HL-60 (cell line): ENCODE data around the gene SVBP.

ENCODE experiments used
- DNase-seq, 2 experiments: peaks; one replicate each; pipeline ENCODE4 v3.0.0-alpha.2; 2010 to 2020; ENCODE audit warnings: low read depth in 1 of 2, low spot score in 1 of 2
- H3K27ac ChIP-seq: fragments of 250-450 bp; sonication (Bioruptor Pico); replicated peaks from 2 replicates; pipeline ENCODE4 v1.5.1; 2020; ENCODE audit warnings: mild to moderate bottlenecking, moderate library complexity
- H3K27me3 ChIP-seq: fragments of 250-450 bp; sonication (Bioruptor Pico); 2 replicates; pipeline ENCODE4 v1.5.1; 2021; ENCODE audit warnings: mild to moderate bottlenecking, moderate library complexity; ENCODE audit not compliant: insufficient read depth, poor library complexity, severe bottlenecking
- H3K4me3 ChIP-seq: replicated peaks from 2 replicates; pipeline ENCODE4 v1.5.1; 2011; ENCODE audit warnings: mild to moderate bottlenecking, control low read depth, low read length; ENCODE audit not compliant: insufficient read depth
- CTCF ChIP-seq: IDR thresholded peaks from one replicate; pipeline ENCODE4 v1.5.1; 2011; ENCODE audit warnings: low read length, control low read depth, inconsistent platforms; ENCODE audit not compliant: insufficient read depth
- GABPA ChIP-seq: IDR thresholded peaks from 2 replicates; pipeline ENCODE4 v1.6.1; 2012; ENCODE audit warnings: low read depth
- POLR2AphosphoS5 ChIP-seq: IDR thresholded peaks from 2 replicates; pipeline ENCODE4 v1.6.1; 2012; ENCODE audit warnings: low read depth
- SPI1 ChIP-seq: IDR thresholded peaks from 2 replicates; pipeline ENCODE4 v1.6.1; 2012; ENCODE audit warnings: low read depth, mild to moderate bottlenecking, borderline replicate concordance
- TF ChIP-seq, protein P1 (sequence below): IDR thresholded peaks from 2 replicates; pipeline ENCODE4 v1.6.1; 2012; ENCODE audit warnings: low read depth; ENCODE audit not compliant: insufficient replicate concordance

Gene SVBP

DNA sequence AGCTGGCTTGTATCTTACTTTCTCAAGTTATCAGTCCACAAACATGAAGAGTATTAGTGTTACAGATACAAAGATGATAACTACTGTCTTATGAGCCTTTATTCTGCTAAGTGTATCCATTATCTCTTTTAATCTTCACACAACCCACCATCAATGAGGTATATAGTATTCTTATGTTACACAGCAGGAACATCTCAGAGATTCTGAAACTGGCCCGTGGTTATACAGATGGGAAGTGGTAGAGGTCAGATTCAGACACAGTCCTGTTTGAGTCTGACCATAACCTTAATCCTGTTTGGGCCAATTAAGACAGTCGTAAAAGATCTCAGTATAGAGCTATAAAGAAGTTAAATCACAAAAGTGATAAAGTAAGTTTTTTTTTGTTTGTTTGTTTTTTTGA, 37.5 kb downstream of the SVBP start:
- TF ChIP-seq, protein P1, sequence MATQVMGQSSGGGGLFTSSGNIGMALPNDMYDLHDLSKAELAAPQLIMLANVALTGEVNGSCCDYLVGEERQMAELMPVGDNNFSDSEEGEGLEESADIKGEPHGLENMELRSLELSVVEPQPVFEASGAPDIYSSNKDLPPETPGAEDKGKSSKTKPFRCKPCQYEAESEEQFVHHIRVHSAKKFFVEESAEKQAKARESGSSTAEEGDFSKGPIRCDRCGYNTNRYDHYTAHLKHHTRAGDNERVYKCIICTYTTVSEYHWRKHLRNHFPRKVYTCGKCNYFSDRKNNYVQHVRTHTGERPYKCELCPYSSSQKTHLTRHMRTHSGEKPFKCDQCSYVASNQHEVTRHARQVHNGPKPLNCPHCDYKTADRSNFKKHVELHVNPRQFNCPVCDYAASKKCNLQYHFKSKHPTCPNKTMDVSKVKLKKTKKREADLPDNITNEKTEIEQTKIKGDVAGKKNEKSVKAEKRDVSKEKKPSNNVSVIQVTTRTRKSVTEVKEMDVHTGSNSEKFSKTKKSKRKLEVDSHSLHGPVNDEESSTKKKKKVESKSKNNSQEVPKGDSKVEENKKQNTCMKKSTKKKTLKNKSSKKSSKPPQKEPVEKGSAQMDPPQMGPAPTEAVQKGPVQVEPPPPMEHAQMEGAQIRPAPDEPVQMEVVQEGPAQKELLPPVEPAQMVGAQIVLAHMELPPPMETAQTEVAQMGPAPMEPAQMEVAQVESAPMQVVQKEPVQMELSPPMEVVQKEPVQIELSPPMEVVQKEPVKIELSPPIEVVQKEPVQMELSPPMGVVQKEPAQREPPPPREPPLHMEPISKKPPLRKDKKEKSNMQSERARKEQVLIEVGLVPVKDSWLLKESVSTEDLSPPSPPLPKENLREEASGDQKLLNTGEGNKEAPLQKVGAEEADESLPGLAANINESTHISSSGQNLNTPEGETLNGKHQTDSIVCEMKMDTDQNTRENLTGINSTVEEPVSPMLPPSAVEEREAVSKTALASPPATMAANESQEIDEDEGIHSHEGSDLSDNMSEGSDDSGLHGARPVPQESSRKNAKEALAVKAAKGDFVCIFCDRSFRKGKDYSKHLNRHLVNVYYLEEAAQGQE, result no peak
- TF ChIP-seq SPI1 (no peak), CTCF (no peak), GABPA (no peak), POLR2AphosphoS5 (no peak)
- DNase-seq, result no peak
- no peak overlapping the region for H3K27ac ChIP-seq
- no peak overlapping the region for H3K4me3 ChIP-seq
- no peaks in the 10 kb centered on the region for H3K27me3 ChIP-seq

DNA sequence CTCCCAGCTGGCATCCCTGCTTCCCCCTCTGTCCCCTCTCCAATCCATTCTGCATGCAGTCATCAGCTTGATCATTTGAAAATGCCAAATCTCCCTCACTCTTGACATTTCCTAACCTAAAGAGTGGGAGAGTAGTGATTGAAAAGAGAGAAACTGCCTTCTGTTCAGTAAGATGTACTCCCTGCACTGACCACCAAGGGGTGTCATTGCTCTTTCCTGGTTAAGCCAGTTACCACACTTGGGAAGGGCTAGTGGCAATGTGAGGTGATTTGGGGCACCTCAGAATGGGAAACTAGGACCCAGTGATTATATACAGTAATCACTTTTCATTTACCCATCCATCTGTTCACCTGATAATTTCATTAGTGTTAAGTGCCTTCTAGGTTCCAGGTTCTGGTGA, 39.3 kb downstream of the SVBP start:
- H3K4me3 ChIP-seq, result no peak overlapping the region
- peak; percentile 50 for TF ChIP-seq CTCF
- no peak for TF ChIP-seq GABPA
- TF ChIP-seq POLR2AphosphoS5, result no peak
- TF ChIP-seq, protein P1, result no peak
- TF ChIP-seq SPI1, result no peak
- H3K27me3 ChIP-seq, result no peaks in the 10 kb centered on the region
- H3K27ac ChIP-seq, result no peak overlapping the region
- DNase-seq, result peak in 1 of 2 experiments; percentile 43

DNA sequence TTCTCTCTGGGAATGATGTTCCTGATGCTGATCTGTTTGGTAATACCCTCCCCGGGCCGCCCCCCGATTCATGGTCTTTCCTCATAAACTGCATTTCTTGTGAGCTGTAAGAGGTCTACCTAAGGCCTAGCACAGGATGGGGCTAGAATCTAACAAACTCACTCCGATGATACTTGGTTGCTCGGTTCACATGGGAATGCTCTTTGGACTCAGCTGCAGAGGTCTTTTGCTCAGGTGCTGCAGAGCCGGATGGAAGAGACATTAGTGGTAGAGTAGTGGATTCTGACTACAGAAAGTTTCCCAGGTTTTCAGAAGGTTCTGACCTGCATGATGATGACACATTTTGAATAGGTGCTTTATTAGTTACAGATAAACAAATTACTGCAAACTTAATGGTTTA, 40.7 kb downstream of the SVBP start:
- TF ChIP-seq POLR2AphosphoS5 (no peak), SPI1 (no peak)
- TF ChIP-seq, protein P1, result no peak
- Histone ChIP-seq H3K27me3 (no peaks in the 10 kb centered on the region), H3K27ac (no peak overlapping the region), H3K4me3 (no peak overlapping the region)
- DNase-seq, result no peak
